ENCODE results near the gene CCNL1.

- TF ChIP-seq POLR2A (IDR thresholded peaks at IDR 0.05; ENCODE audit: low read depth, low read length), result peak; percentile 65; the same call in 1 of the 2 replicates
- peak; percentile 83 for TF ChIP-seq POLR2AphosphoS5 (IDR thresholded peaks at IDR 0.05; ENCODE audit: low read depth, low read length)
These were observed 11.6 kb downstream of the CCNL1 start for GRCh38 chr3:157148196-157148889.
